ENCODE measurements around the gene ESRRA. TPM values are rescaled to one million over a fixed set of nuclear protein-coding genes. Genes with fewer than 3 reads are reported as not detected.

The ESRRA gene
- total and polyA plus RNA-seq, 2 of the 8 experiments (the other 6 are each of a cell fraction or from before 2014, with no cell fraction given) = 18.2 to 37.0 TPM

DNA sequence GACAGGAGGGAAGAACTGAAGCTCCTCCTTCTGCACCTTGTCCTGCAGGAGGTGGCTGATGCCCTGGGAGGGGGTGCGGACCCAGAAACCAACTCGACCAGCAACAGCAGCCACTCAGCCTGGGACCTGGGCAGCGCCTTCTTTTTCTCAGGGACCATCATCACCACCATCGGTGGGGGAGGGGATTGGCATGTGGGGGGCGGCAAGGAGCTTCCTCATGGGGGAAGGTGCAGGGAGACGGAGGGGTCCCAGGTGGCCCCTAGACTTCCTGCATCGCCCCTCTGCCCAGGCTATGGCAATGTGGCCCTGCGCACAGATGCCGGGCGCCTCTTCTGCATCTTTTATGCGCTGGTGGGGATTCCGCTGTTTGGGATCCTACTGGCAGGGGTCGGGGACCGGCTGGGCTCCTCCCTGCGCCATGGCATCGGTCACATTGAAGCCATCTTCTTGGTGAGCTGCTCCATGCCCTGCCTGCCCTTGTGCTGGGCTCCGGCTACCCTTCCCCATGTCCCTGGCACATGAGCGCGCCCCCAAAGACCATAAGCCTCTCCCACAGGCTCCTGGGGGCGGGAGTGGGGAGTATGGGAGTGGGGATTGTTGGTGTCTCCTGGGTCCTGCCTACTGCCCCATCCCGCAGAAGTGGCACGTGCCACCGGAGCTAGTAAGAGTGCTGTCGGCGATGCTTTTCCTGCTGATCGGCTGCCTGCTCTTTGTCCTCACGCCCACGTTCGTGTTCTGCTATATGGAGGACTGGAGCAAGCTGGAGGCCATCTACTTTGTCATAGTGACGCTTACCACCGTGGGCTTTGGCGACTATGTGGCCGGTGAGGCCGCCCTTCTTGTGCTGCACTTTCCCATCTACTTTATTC lies 8.3 kb upstream of the ESRRA start:
- Histone ChIP-seq H2BK12ac (ENCODE audit: low read depth, low read length) (peak overlapping the region; percentile 60; the same call in 1 of the 2 replicates), H4K8ac (ENCODE audit: extremely low read depth, insufficient read depth, low read length) (no peak overlapping the region), H4K5ac (ENCODE audit: insufficient read length, low read depth, low read length) (no peak overlapping the region), H3K18ac (ENCODE audit: extremely low read depth, low read length) (no peak overlapping the region), H3K79me2 (ENCODE audit: control insufficient read depth in 1 of 2, insufficient read depth in 2 of 2, low read length in 2 of 2) (no peaks in the 10 kb centered on the region), H2AFZ (ENCODE audit: low read length) (no peak overlapping the region; the same call in 1 of the 2 replicates), H3K9me3 (ENCODE audit: insufficient read depth in 2 of 2, low read depth in 1 of 2, low read length in 1 of 2) (no peaks in the 10 kb centered on the region; a peak in 1 of 4 replicates), H2BK5ac (ENCODE audit: low read depth, low read length) (no peak overlapping the region), H4K91ac (replicated peaks; ENCODE audit: insufficient read length, low read length) (peak overlapping the region; percentile 65), H3K27ac (ENCODE audit: low read depth, low read length) (no peak overlapping the region), H2BK15ac (ENCODE audit: low read length) (no peak overlapping the region), H3K23ac (ENCODE audit: insufficient read length) (no peak overlapping the region), H3K14ac (ENCODE audit: insufficient read length) (no peak overlapping the region), H3K23me2 (ENCODE audit: low read depth, low read length) (peaks cover 7% of the 10 kb centered on the region; the same call in 1 of the 2 replicates), H3K4ac (replicated peaks; ENCODE audit: insufficient read length, low read depth, low read length) (no peak overlapping the region), H3K56ac (replicated peaks; ENCODE audit: insufficient read length, low read depth, low read length) (no peak overlapping the region), H3K36me3 (ENCODE audit: control insufficient read depth in 2 of 4, insufficient read depth in 4 of 4, low read length in 3 of 4) (peaks cover 0 to 4% (median 0%) of the 10 kb centered on the region in 4 experiments; a peak in 1 of 8 replicates), H3K79me1 (ENCODE audit: low read depth, low read length) (no peaks in the 10 kb centered on the region), H3K9ac (replicated peaks in 1 of 4; ENCODE audit: extremely low read depth in 1 of 4, low read depth in 3 of 4, low read length in 3 of 4) (no peak overlapping the region), H3K4me2 (ENCODE audit: insufficient read depth in 1 of 2, low read depth in 2 of 2, low read length in 2 of 2) (peak overlapping the region; percentile 57 to 63), H3K4me3 (ENCODE audit: extremely low read depth in 1 of 4, insufficient read depth in 2 of 4, low read depth in 3 of 4, low read length in 4 of 4) (peak overlapping the region in 2 of 4 experiments; percentile 6 to 47; a peak in 3 of 8 replicates), H2AK5ac (ENCODE audit: low read depth, low read length) (no peak overlapping the region; the same call in 1 of the 2 replicates), H3K4me1 (replicated peaks in 1 of 4; ENCODE audit: control insufficient read depth in 3 of 4, insufficient read depth in 4 of 4, low read length in 3 of 4) (peaks cover 0 to 27% (median 14%) of the 10 kb centered on the region in 4 experiments; a peak in 5 of 7 replicates), H2BK20ac (ENCODE audit: low read length) (peak overlapping the region; percentile 61; the same call in 1 of the 2 replicates), H4K20me1 (replicated peaks in 1 of 2; ENCODE audit: control insufficient read depth in 1 of 2, insufficient read depth in 2 of 2, low read length in 2 of 2) (peaks cover 0 to 17% of the 10 kb centered on the region in 2 experiments), H2BK120ac (replicated peaks; ENCODE audit: low read depth, low read length) (no peak overlapping the region), H3K27me3 (replicated peaks in 1 of 4; ENCODE audit: control insufficient read depth in 3 of 4, extremely low read depth in 1 of 4, insufficient read depth in 3 of 4, low read length in 3 of 4) (peaks cover 78 to 99% (median 90%) of the 10 kb centered on the region in 4 experiments)
- WGBS, 2 experiments (ENCODE audit: extremely low coverage in 1 of 2, insufficient coverage in 1 of 2, insufficient read length in 1 of 2, insufficient replicate concordance in 2 of 2, low coverage in 1 of 2, low lambda C conversion rate in 2 of 2, missing lambda C conversion rate in 1 of 2) = 26% methylated on average over 31 of the region's 34 CpGs; no CpG with 5 or more reads in 1 of the 2 experiments
- DNase-seq (ENCODE audit: low read depth in 1 of 2, low spot score in 2 of 2) (peak in 1 of 2 experiments; percentile 67), FAIRE-seq (no peak)
- ChIA-PET POLR2A (ENCODE audit: partially characterized antibody) (interaction anchor here (0.5 to 1.9 kb wide), 10 partner anchors 12 to 65 kb away, joined by 3 to 14 read pairs (median 4); partner anchors contain the start of genes BAD, GPR137, PRDX5 and TRMT112), CTCF (ENCODE audit: partially characterized antibody) (interaction anchor here (0.8 to 2.6 kb wide), 7 partner anchors 12 to 279 kb away, joined by 3 to 10 read pairs (median 3); partner anchors contain the start of genes BAD, GPR137 and TRMT112)
- TF ChIP-seq CBX5 (IDR thresholded peaks at IDR 0.05; ENCODE audit: low read depth, low read length) = no peak
- no peak for TF ChIP-seq TAF1 (IDR thresholded peaks at IDR 0.05; ENCODE audit: low read depth, low read length)
- TF ChIP-seq NANOG (IDR thresholded peaks at IDR 0.05; ENCODE audit: insufficient read depth, low read depth, low read length, poor library complexity, severe bottlenecking) = no peak
- no peak for TF ChIP-seq ZNF274 (IDR thresholded peaks at IDR 0.05; ENCODE audit: borderline replicate concordance, extremely low read depth, low read length)
- TF ChIP-seq CHD1 (IDR thresholded peaks at IDR 0.05; ENCODE audit: low read depth, low read length) = no peak
- no peak for TF ChIP-seq TBP (IDR thresholded peaks at IDR 0.05; ENCODE audit: low read depth, low read length)
- TF ChIP-seq BACH1 (IDR thresholded peaks at IDR 0.05; ENCODE audit: low read length) = no peak
- TF ChIP-seq RBBP5 (IDR thresholded peaks at IDR 0.05; ENCODE audit: borderline replicate concordance, low read depth, low read length) = no peak
- TF ChIP-seq E2F6 (IDR thresholded peaks at IDR 0.05) = peak; percentile 77
- no peak for TF ChIP-seq CBX8 (IDR thresholded peaks at IDR 0.05; ENCODE audit: borderline replicate concordance, low read depth, low read length)
